Right lung (tissue), 5 donors: ENCODE measurements around the gene PTRHD1. TPM values are rescaled to one million over a fixed set of nuclear protein-coding genes. Genes with fewer than 3 reads are reported as not detected.

ENCODE experiments used
- DNase-seq, 2 donors: peaks; one replicate each; pipeline ENCODE4 v3.0.0-alpha.2; 2013
- polyA plus RNA-seq, 5 donors: library from polyadenylated mRNA; unstranded; fragments of 120-200 nt; gene quantifications; one replicate each; pipeline versions ENCODE4 v1.2.1 to v1.2.3, GENCODE V29; 2013; ENCODE audit warnings: inconsistent platforms in 1 of 5, low replicate concordance in 1 of 5; ENCODE audit not compliant: insufficient read length in 5 of 5, insufficient read depth in 1 of 5

Gene PTRHD1
- polyA plus RNA-seq, 5 donors = 46.9 to 62.6 (median 51.6) TPM

DNA sequence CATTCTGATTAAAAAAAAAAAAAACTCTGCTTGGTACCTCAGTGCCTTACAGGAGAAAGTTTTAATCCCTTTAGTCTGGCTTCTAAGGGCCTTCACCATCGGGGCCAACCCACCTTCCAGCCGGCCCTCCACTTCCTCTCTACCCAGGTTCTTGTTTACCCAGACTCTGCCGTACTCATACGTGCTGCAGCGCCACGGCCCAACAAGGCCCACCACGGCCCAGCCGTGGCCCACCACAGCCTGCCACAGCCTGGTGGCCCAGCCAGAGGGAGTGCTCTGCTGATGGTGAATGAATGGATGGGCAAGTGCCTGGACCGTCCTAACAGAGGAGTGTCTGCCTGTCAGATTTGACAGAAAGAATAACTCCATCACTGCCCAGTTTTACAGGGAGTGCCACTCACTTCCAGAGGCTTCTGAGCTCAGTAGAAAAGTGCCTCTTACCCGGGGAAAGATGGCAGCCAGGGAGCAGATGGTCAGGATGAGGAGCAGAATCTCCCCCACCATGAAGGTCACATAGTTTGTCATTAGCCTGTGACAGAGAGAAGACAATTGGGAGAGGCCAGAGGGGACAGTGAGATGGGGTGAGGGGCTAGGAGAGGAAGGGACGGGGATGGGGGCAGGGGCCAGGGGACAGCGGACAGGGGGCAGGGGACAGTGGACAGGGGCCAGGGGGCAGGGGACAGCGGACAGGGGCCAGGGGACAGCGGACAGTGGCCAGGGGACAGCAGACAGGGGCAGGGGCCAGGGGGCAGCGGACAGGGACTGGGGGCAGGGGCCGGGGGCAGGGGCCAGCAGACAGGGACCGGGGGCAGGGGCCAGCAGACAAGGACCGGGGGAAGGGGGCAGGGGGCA is 38.3 kb upstream of the PTRHD1 start:
- no peak for DNase-seq

DNA sequence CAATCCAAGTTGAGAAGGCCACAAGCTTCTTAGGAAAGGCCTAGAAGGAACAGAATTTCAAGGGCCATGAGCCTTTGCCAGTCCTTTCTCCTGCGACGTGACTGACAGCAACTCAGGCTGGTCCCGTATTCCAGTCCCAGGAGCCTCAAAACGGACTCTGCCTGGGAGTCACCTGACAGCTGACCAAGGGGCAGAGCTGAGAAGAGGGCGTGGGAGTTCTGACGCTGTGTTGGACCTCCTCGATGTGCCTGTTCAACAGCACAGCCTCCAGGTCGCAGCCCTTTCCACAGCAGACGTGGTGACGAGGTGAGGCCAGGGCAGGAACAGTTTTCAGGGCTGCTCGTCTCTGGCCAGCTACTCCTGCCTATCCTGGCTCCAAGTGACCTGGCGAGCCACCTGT is 37.6 kb upstream of the PTRHD1 start:
- no peak for DNase-seq

DNA sequence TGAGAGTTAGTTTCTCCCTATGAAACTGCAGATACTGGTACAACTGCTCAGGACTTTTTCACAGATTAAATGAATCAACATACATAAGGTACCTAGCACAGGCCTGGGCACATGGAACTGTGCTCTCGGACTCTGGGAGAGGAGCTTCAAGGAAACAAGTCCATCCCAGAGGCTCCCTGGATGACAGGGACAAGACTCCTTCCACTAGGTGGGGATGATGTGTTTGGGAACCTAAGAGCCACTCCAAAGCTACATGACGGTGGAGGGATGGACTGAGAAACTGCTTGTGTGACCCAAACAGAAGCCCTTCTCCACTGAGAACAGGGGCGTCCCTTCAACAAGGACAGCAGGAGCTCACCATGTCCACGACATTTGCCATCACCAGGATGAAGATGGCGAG is 37.2 kb upstream of the PTRHD1 start:
- DNase-seq = no peak

DNA sequence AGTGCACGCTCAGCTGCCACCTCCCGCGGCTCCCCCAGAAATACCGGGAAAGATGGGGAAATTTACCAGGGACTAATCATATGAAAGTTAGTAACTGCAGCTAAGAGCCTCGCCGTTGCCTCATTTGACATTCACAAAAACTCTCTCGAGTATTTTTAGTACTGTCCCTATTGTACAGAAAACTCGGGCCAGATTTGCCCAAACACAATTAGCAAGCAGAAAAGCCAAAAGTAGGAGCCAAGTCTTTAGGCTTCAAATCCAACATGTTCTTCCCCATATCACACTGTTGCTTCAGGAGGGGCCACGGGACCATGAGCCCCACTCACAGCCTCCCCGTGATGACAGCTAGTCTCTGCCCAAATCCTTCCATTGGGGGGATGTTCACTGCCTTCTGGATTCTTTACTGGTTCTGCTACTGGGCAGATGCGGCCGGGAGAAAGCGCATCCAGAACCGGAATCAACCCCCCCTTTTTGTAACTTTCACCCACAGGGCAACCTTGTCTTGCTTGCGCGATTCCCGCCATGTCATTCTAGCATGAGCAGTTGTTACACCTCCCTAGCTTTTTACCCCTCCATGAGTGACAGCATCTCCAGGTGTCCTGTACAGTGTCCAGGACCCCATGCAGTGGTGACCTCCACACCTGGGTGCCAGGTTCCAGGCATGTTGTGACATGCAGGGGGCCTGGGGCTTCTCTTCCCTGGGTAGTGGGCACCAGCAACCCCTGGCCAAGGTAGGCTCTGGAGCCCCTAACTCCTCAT is 35.2 kb upstream of the PTRHD1 start:
- no peak for DNase-seq

DNA sequence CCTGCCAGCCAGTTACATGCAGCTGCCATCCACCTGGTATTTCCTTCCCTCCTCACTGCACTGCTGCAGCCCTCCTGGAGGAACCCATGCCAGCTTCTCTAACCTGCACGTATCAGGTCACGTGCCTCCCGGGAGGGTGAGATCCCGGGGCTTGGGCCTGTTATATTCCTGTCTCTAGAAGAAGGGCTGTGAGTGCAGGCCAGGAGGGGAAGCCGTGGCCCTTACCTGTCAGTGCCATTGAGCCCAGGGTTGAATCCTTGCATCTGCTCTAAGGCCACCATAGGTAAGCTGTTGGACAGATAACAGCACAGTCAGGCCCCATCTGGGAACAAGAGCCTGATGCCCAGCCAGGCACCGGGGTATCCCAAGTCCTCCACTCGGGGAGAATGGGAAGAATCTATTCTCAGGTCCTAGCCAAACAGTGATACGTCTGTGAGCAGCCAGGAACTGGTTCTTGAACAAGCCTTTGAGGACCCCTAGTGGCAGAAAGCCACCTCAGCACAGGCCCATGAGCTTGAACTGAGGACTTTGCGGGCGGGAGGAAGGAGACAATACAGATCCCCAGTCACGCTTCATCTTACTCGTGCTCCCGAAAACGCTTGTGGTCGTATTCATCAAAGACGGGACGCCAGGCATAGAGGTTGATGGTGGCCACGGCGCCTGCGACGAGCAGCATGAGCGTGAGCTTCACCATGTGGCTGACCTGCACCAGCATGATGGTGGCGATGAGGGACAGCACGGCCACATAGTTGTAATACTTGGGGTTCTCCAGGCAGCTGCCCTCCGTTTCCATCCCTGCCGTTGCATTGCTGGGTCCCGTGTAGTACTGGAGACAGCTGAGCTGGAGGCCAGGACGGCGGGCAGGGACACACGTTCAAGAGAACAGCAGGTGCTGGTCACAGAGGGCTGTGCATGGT is 34.4 kb upstream of the PTRHD1 start:
- peak; percentile 75 to 83 for DNase-seq

DNA sequence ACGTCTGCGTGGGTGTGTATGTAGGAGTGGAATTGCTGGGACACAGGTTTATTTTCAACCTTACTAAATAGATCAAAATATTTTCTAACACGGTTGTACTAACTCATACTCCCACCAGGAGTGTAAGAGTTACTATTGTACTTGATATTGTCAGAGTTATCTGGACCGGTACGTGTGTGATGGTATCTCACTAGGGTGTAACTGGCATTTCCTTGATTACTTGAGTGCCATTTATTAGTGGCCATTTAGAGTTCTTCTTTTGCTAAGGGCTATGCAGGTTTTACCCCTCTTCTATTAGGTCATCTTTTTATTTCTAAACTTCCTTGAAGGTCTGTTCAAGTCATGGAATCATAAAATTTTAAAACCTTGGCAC is 33.6 kb upstream of the PTRHD1 start:
- DNase-seq = no peak

DNA sequence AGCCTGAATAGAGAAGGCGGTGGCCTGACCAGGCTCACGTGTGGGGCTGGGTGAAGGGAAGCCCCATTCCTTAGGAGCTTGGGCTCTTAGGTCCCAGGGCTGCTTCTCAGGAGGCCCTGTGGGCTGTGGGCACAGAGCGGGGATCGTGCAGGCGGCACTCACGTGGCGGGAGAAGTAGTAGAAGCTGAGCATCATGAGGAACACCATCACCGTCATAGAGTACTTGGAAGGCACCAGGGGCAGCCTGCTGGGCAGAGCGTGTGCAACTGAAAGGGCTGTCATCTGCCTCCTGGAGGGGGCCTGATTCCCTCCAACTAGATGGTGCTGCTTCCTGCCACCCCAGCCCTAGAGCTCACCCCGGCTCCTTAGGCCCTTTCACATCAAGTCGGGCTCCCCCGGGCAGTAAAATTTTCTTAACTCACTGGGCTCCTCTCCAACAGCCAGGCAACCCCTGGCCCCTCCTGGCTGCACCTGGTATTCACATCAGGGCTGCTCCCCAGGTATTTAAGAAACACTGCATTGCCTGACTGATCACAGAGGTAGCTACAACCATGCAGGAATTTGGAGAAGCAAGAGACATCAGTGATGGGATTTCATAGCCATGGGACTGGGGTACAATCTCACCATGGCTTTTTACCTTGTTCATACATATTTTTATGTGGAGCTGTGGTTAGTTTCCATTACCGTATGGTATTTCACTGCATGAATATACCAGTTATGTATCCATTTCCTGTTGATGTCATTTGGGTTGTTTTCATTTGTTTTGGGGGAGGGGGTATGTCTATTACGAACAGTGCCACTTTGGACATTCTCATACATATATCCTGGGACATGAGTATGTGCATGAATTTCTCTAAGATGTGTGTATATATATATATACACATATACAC is 32.9 kb upstream of the PTRHD1 start:
- no peak for DNase-seq

DNA sequence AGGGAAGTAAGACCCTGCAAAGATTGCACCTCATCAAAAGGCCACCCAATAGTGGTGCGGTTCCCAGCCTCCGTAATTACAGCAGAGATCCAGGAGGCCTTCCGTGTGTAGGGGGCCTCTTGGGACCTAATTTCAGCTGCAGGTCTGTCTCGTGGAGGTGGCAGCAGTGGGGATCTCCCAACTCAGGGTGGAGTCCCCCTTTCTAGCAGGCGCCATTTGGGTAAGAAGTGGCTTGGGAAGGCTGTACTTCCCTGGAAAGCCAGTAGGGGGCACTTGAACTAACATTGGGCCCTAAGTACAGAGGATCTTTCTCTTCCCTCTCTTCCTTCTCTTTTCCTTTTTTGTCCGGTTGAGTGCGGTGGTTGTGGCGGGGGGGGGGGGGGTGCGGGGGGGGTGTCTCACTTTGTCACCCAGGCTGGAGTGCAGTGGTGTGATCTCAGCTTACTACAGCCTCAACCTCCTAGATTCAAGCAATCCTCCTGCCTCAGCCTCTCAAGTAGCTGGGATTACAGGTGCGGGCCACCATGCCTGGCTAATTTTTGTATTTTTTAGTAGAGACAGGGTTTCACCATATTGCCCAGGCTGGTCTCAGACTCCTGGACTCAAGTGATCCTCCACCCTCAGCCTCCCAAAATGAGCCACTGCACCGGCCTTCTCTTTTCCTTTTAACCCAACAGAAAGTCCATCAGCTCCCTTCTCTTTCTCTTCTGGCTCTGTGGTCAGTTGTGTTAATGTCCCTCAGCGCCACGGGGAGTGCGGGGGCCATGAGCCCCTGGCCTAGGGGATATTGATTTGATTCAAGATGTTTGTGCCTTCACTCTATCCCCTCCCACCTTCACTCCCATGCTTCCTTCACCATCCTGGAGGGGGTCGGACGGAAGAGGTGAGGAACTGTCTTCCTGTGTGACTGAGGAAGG is 32.0 kb upstream of the PTRHD1 start:
- DNase-seq = no peak

DNA sequence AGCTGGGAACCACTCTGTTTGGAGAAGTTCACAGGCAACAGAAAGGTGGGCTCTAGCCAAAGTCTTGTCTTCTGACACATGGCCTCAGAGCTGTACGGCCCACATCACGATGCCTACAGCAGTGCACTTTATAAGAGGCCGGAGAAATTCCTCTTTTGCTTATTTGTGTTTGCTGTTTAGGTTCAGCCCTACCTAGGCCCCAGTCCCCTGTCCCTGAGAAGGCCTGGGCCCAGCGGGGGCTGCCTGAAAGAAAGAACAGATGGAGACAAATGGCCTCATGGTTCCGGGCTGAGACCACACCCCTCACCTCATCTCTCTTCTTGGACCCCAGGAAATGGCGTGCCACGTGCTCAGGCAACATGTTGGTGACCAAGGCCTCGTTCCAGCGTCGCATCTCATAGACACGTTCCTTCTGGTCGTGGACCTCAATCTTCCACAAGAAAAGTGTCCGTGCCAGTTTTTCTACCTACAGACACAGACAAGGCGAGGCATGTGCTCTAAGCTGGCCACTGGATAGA is 30.9 kb upstream of the PTRHD1 start:
- DNase-seq = no peak

DNA sequence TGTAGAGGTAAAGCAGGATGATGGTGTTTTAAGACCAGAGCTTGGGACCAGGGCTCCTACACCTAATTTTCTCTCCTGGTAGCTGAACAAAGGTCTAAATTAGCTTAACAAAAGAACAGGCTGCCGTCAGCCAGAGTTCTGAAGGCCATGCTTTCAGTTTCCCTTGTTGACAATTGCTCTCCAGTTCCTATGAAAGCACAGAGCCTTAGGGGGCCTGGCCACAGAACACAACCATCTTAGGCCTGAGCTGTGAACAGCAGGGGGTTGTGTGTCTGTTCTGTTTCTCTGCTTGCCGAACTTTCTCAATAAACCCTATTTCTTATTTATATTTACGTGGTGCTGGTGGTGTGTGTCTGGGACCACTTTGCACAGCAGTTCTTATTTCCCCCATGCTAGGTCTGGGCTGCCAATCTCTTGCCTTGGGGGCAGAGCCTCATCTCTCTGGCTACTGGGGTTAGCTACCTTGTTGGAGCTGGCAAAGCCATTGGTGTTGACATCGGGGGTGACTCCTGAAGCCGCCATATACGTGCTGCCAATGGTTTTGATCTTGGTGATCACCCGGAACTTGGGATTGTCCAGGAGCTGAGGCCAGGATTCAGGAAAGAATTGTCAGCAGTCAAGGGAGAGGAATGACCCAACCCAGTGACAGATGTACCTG is 29.0 kb upstream of the PTRHD1 start:
- DNase-seq = no peak

DNA sequence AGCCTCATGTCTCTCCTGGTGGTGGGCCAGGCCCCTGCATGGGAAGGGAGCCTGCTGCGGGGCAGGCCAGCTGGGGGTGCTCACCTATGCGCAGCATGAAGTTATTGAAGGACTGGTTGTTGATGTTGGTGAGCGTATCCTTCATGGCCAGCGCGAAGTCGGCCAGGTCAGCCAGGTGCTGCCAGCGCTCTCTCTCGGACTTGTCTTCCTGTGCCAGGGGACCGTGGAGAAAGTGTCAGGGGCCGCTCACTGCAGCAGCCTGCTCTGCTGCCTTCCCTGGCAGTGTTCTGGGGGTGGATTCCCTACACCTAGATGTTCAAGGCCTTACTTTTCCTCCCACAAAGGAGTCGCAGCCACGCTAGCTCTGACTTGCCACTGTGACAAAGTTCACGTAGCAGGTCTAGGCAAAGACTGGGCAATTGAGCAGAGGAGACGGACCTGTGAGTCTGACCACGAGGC is 28.3 kb upstream of the PTRHD1 start:
- DNase-seq = no peak

DNA sequence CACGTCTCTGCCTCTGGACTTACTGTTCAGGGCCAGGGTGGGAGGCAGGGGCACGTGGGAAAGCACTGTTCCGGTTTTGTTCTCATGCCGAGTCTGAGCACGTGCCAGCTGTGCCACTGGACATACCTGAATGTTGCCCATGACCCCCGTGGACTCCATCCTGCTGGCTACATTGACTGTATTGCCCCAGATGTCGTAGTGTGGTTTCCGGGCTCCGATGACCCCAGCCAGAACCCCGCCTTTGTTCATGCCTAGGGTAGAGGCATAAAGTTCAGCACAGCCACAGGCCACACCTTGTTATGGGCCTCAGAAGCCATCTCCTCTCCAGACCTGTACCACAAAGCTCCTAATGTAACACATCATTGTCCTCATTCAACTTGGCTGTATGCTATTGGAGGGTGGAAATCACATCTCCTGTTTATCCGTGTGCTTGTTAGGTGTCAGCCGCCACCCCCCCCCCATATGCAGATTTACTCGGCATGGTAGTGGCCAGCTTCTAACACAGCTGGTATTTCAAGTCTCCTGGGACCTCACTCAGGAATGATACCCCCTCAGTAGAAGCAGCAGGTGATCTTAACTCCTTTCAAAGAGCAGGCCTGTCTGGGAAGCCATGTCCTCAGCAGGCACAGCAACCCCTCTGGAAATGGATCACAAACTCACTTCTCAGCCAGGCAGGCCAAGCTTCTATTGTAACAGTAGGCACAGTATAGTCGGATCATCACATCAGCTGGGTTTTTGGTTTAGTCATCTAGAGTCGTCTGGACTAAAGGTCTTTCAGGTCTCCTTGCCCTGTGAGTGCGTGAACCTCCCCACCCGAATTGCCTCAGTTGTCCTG is 27.6 kb upstream of the PTRHD1 start:
- DNase-seq = no peak

DNA sequence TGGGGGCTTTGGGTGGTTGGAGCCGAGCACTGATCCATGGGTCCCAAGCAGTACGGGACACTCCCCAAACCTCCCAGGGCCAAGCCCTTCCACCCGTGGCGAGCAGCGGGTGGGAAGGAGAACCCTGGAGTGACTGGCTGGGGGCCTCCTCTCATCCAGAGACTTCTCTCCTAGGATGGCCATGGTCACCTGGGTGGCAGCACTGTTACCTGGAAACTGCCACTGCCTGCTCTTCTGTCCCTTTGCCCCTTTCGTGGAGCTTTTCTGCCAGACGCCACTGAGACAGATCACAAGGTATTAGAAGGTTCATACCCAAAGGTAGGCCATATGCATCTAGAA is 27.0 kb upstream of the PTRHD1 start:
- no peak for DNase-seq

DNA sequence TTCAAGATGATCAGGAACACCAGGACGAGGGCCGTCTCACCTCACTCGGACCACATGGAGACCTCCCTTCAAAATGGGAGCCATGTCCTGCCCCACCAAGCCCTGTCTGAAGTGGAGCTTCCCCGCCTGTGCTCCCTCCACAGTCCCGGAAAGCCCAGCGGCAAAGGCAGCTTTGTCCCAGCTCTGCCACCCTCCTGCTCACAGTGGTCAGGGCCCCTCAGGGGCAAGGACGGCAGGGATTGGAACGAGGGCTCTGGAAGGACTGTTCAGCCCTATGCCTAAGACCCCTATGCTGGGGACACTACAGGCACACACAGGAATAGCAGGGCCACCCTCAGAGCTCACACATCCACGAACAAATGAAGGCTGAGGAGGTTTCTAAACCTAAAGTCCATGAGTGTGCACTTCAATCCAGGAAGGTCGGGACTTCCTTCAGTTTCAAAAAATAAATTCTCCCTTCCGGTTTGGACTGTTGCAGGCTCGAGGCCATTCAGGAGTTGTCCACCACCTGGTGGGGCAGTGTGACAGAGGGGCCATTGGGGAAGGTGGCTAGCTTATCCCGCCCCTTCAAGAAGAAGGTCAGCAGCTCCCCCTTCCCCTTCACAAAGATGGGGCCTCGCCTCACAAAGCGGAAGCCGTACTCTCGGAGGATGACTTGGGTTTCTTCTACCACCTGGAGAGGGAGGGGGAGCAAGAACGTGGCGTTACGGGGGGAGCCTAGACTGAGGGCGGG is 26.4 kb upstream of the PTRHD1 start:
- DNase-seq = no peak

DNA sequence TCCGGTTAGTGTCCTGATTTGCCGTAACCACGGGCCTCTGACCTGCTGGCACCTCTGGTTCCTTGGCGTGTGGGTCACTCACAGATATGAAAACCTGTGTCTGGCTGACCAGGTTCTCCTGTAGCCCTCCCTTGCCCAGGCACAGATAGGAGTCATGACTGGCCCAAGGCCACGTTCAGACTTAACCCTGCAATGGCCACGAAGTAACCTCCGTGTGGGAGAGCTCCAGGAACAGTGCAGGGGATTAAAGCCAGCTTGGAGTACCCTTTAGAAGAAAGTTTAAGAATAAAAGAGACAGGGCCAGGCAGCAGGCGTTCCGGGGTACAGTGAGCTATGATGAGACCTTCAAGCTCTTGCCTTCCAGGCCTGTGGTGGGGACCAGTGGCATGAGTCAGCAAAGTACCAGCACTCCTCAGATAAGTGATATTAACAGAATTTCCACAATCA is 25.6 kb upstream of the PTRHD1 start:
- DNase-seq = no peak

DNA sequence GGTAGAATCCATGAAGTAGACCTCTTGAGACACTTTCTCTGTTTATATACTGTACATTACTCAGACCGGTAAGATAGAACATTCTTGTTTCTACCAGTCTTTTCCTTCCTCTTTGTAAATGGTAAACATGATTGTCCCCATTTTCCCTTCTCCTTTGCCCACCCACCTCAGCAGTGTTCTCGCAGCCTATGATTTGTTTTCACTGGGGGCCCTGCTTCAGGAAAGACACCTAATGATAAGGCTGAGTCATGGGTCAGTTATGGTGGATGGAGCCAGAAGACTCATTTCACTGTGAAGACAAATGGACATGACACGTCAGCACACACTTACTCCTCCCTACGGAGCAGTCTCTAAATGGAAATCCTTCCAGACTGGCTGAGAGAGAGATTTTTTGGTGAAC is 23.7 kb upstream of the PTRHD1 start:
- DNase-seq = no peak

DNA sequence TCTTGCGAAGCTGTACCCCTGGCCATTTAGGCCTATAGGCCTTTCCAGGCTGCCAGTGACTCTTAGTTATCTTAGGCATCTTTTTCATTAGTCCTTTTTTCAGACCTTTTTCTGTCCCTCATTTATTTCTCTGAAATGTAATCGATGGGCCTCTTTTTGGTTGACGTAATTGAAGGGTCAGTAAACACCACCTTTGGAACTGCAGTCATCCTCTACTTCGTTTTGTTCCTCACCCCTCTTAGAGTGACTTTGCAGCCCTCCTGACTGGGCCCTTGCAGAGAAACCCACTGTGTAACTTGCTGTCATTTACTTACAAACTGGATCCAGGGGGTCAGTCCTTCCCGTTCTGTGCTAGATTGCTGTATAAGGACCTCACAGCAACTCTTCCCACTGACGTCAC is 23.2 kb upstream of the PTRHD1 start:
- no peak for DNase-seq

DNA sequence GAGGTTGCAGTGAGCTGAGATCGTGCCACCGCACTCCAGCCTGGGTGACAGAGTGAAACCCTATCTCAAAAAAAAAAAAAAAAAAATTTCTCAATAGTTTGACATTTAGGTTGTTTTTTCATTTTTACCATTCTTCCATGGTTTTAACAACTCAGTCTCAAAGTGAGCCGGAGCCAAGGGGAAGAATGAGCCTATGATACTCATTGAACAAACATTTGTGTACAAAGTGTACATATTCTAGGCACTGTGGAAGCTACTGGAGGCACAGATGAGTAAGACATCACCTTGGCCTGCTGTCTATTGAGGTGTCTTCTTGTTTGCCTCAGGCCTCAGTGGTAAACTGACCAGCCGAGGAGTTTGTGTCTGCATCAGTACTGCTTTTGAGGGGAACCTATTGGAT is 22.0 kb upstream of the PTRHD1 start:
- DNase-seq = no peak
